ENCODE data around the gene GRIA1.
A peak's percentile ranks its signal among the peaks of the same experiment; 100 is the strongest.
"Not testable (repeated sequence)": the region's sequence is repeated elsewhere in the genome, so short reads cannot be mapped to it uniquely, and the experiment has no call there.

The GRIA1 gene

DNA sequence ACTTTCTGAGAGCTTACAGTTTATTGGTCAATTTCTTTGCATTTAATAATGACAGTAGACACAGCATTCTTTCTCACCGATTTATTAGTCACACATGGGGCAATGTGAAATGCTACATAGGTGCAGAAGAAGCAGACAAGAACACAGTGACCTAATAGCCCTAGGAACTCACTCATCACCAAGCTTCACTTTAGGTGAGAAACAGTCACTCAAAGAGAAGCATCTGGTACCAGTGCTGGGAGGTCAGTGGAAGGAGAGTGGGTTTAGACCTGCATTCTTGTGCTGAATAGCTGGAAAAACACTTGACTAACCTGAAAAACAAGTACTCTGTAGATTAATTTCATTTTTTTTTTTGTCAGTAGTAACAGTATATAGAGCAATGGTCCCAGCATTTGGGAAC is 179.6 kb downstream of the GRIA1 start:
- DNase-seq = no peak

DNA sequence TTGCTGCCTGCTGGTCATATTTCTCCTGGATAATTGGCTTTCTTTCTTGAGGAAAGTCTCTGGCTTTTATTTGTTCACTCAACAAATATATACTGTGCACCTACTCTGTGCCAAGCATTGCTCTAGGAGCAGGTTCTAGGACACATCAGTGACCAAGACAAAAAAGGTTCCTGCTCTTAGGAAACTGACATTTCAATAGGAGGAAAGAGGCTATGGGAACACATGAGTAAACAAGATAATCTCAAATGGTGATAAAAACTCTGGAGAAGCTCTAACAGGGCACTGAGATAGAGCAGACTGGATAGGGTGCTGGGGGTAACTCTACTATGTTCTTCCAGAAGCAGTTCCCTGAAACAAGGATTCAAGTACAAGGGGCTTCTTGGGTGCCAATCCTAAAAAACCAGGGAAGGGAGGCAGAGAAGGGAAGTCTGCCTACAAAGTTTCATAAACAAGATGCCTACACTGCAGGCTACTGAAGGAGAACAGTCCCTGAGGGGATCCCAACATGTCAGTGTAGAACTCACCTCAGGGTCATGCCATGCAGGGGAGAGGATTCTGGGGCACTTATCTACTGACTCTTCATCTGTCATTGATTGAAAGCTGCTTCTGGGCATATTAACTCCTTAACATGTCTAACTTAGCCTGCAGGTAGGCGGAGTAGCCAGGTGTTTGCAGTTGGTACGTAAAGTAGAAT is 181.3 kb downstream of the GRIA1 start:
- no peak for DNase-seq

DNA sequence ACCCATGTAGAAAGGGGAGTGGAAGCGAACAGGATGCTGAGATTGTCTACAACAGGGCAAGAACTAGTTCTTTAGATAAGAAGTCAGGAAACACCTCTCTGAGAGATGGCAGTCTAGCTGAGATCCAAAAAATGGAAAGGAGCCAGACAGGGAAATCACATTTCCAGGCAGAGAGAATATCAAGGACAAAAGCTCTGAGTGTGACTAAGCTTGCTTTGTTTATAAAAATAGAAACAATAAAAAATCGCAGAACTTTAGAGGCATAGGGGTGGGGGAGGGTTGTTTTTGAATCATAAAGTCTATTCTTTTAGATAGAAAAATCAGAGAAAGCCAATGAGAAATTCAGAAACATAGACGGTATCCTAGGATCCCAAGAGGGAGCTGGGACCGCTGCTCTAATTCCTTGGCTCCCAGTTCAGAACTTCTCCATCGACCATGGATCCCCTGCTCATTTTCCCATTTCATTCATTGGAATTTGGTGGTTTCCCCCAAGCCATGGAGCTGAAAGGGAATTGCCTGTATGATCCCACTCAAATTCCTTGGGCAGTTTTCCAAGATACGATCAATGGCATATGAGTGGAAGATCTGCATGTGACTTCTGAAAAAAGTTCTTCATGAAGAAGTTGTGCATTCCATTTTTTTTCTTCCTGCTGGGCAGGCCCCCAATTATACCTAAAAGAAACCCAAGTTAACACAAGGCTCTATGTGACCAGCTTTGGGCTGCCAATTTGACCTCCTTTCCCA is 182.0 kb downstream of the GRIA1 start:
- no peak for DNase-seq

DNA sequence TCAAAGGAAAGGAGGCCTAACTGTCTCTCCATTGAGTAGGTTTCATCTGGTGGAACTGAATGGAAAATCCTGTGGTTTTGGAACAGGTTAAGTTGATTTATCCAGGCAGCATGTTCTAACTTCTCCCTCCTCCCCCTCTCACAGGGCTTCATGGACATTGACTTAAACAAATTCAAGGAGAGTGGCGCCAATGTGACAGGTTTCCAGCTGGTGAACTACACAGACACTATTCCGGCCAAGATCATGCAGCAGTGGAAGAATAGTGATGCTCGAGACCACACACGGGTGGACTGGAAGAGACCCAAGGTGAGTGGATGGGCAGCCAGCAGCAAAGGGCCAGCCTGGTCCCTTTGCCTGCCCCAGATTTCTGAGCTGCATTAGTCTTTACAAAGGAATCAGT is 183.9 kb downstream of the GRIA1 start:
- DNase-seq = no peak

DNA sequence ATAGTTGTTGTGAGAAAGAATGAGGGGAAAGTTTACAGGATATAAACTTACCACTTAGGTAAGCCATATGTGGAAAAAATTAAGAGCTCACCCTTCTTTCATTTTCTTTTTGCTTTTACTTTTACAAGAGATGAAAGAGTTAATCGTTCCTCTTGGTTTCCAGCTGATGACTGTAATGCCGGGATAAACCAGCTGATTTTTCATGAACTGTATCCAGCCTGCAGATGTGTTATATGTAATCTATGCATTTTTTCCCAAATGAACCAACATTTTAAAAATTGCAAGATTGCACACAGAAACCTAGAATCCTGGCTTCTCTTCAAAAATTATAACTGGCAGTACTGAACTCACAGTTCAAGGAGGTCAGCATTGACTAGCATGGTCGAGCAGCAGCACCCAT is 185.9 kb downstream of the GRIA1 start:
- no peak for DNase-seq

DNA sequence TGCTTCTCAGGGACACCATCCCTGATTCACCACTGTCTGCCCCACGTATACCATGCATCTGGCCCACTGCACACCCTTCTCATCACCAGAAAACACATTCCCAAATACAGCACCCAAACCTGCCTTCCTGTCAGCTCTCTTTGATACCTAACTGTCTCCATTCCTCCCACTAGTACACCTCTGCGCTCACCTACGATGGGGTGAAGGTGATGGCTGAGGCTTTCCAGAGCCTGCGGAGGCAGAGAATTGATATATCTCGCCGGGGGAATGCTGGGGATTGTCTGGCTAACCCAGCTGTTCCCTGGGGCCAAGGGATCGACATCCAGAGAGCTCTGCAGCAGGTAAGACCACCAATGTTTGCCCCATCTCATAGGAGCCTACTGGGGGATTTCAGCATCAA is 186.4 kb downstream of the GRIA1 start:
- no peak for DNase-seq

DNA sequence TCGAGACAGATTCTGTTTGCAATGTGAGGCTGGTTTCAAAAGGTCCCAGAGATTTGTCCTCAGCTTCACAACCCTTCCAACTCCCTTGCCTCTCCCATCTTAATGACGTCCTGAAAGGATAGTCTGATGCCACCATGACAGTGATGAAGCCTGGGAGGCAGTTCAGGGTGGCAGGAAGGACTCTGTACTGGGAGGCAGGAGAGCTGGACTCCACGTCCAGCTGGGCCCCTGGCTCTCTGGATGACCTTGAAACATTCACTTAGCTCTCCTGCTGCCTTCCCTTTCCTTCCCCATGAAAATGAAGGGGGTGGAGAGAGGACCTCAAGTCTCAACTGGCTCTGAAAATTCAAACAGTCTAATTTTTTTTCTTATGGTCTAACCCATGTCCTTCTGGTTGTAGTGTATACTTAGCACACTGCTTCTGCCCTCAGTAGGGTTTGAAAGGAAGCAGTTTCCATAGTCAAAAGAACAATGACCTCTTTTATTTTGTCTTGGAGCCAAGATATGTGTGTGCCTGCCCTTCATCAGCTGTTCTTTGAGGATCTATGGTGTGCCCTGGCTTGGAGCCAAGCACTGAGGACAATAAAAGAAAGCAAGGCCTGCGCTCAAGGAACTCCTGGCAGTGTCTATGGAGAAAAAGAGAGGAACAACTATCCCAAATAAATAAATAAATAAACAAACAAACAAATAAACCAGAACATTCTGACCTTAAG is 188.3 kb downstream of the GRIA1 start:
- DNase-seq = no peak

DNA sequence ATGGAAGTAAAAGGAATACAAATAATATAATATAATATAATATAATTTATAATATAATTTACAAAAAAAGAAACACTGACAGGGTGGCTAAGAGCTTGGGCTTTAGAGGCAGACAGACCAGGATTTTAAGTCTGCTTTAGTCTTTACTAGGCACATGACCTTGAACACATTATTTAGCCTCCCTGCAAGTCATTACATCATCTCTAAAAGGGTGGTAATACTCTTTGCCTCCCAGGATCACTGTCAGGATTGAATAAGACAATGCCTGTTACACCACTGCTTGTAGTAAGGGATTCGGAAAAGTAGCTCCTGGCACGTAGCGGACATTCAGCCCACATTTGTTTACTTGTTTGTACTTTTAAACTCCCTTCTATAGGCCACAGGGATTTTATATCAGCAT is 199.8 kb downstream of the GRIA1 start:
- DNase-seq = no peak

DNA sequence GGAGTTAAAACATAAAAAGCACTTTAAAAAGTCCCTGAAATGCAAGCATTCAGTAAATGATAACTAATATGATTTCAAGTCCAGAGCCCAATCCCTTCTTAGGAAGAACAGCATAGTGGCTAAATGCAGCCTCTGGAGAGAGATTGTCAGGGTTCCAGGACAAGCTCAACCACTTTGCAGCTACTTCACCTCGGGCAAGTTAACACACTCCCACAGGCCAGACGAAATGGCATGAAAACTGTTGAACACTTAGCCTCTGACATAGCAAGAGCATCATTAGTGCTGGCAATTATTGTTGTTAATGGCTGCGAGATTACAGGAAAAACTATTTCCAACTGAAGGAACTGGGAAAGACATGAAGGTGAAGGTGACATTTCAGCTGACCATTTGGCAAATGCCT is 205.8 kb downstream of the GRIA1 start:
- DNase-seq = no peak

DNA sequence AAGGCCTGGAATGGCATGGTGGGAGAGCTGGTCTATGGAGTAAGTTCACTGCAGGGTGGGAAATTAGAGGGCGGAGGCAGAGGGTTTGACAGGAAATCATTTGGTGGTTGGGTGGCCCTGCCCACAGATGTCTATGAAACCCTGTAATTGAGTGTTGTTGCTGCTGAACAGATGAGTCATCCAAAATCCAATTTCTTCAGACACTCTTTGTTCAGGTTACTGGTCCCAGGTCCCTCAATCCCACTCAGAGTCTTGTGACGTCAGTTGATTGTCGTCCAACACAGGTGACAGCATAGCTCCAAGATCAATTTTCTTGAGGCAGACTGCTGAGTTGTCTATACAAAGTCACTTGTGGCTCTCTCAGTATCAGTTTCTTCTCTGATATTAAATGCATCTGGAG is 208.6 kb downstream of the GRIA1 start:
- no peak for DNase-seq

DNA sequence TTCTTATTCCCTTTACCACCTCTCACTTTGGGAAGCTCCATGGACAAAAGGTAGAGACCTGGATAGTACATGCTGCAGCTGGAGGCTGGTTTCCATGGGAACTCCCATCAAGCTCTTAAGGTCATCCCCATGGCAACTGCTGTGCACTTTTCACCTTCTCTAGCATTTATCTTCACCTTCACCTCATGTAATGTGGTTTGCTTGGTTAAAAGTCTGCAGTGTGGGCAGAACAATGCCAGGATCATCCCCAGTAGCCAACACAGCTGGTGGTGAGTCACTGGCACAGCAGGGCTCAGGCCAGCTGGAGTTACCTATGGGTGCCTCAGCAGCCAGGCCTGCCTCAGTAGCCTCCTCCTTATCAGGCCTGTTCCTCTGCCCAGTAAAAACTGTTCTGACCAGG is 210.5 kb downstream of the GRIA1 start:
- no peak for DNase-seq

DNA sequence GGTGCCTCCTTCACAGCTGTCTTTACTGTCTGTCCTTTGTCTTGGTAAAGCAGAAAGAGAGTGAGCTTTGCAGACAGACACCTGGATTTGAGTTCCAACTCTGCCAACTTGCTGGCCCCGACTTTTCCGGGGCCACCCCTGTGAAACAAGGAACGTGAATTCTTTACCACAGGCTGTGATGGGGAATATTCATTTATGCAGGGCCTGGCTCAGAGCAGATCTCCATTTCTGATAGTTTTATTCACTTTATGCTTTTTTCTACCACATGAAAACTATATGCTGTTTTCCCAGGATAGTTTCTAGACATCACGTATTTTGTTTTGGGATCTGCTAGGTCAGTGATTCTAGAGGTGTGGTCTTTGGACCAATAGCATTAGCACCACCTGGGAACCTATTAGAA is 211.8 kb downstream of the GRIA1 start:
- DNase-seq = no peak

DNA sequence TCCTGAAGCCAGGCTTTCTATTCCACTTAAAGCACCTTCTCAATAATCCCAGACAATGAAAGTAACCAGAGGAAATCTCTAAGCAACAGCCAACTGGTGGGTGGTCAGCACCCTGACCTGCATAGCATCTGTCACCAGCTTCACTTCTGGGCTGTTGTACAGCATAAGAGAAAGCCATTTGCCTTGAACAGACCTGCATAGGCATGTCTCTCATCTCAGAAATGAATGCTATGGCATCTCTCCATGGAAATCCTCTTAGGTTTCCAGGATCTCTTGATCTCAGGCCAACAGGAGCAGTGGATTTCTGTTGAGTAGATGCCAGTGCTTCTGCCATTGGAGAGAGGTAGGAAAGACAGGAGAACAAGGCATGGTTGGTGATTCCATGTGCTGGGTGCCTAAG is 213.6 kb downstream of the GRIA1 start:
- DNase-seq = peak in 1 of 2 experiments; percentile 30

DNA sequence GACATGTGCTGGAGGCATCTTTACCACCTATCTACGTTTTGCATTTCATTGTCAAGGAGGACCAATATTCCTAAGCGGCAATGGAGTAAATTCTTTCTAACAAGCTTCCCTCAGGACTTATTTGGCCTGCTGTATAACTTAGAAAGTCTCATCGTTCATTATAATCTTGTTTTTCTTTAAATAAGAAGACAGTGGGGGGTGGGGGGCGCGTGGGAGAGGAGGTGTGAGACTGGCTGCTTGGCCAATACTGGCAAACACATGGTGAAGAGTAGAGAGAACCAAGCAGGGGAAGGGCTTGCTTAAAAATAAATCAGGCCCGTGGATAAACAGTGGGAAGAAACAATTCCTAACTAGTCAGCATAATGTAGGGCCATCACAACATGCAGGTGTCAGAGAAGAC is 217.2 kb downstream of the GRIA1 start:
- no peak for DNase-seq

DNA sequence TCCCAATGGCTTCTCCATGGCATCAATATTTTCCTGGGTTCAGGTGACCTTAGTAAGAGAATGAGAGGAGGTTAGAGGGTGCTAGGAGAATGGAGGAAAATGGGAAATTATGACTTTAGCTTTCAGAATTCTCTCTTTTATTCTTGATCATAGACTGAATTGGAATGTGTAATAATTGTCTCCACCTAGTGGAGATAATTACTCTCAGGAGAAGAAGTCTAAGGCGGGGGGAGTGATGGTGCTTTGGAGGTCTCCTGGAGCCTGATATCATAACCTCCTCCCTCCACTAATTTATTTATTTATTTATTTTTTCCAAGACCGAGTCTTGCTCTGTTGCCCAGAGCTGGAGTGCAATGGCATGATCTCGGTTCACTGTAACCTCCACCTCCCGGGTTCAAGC is 221.3 kb downstream of the GRIA1 start:
- DNase-seq = no peak

DNA sequence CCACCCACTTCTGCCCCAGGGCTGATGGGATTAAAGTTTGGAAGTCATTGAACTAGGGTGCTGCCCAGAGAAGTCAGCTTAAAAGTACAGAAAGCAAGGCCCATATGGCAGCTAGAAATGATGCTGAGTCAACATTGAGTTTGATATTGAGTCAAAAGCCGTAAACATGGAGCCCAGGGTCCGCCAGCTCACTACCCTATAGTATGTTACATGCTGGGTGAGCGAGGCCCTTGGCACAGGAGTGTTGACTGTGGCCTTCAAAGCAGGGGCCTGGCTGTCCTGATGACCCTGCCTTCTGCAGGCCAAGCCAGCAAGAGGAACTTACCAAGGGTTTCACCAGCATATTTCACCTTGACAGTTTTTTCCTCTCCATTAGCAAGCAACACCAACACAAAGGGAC is 222.5 kb downstream of the GRIA1 start:
- no peak for DNase-seq

DNA sequence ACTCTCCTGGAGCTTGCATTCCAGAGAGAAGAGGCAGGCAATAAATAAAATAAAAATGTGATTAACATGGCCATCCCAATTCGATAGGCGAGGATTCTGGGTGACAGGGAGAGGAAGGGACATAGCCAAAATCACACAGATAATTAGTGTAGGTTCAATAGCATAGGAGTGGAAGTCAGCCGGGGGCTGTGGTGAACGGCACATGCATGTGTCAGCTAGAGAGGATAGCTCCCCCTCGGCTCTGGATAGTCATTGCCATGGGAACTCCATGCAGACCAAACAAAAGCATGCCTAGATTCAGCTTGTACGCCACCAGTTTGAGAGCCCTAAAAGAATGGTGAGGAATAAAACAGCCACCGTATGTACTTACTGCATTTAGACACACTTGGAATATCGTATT is 223.5 kb downstream of the GRIA1 start:
- no peak for DNase-seq

DNA sequence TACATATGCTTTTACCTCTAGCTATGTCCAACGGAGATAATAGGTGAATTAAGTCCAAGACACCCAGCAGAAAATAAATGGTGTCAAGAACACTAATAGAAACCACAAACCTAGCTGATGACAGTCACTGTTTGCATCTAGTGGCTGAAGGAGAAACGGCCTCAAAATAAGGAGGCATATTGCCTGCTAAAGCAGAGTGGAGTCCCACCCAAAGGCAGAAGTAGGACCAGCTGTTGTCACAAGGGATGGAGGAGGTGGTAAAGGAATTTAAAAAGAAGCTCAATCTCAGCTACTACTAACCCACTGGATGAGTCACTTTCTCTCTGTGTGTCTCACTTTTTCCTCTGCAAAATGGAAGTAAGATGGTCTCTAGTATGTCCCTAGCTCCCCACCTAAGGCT is 224.3 kb downstream of the GRIA1 start:
- DNase-seq = no peak

DNA sequence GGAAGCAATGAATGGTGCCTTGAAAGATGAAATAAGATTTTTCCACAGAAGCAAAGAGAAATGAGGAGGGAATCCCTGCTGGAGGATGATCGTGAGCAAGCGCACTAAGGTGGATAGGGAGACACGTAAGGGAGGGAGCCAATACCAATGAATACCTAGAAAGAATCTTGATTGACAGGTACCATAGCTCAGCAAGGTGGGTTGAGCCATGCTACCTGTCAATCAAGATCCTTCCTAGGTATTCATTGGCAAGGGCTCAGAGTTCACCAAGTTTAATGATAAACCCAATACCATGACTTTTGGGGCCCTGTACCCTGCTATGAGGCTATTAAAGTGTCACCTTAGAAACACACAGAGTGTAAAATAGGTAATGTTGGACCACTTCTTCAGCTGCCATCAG is 226.8 kb downstream of the GRIA1 start:
- no peak for DNase-seq

DNA sequence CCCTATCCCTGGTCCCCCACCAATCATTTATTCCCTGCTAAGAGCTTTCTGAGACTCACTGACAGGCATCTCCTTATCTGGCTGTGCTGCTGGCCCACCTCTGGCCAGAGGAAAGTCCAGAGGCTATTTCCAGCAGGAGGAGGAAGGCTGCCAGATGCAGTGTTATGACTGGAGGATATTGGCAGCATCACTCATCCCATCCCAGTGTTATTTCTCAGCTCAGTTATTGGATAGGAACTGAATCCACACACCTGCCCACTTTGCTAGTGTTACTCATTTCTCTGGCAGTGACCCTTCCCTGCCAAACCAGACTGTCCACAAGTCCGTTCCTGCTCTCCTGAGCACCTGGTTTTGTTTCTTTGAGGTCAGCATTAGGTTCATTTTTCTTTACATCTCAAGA is 228.2 kb downstream of the GRIA1 start:
- DNase-seq = no peak

DNA sequence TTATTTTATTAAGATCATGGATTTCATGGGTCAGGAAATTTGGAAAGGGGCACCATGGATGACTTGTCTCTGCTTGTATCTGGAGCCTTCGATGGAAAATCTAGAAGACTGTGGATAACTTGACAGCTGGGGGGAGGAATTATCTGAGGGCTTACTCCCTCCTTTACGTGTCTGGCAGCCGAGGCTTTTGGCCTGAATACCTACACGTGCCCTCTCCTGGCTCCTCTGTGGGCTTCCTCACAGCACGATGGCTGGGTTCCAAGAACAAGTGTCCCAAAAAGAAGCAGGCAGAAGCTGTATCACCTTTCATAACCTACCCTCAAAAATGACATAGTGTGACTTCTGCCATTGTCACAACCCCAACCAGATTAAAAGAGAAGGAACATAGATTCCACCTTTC is 228.9 kb downstream of the GRIA1 start:
- no peak for DNase-seq

DNA sequence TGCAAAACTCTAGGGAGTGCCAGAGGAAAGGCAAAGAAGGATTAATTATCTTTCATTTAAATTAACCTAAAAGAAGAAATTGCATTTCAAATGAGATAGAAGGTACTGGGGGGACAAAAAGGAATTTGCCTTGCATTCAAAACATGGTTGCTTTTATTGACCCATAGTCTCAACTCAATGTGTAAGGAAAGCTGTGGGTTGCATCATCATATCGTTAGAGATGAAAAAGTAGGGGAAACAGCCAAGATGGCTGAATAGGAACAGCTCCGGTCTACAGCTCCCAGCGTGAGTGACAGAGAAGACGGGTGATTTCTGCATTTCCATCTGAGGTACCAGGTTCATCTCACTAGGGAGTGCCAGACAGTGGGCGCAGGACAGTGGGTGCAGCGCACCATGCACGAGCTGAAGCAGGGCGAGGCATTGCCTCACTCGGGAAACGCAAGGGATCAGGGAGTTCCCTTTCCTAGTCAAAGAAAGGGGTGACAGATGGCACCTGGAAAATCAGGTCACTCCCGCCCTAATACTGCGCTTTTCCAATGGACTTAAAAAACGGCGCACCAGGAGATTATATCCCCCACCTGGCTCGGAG is 232.6 kb downstream of the GRIA1 start:
- DNase-seq = not testable (repeated sequence)

DNA sequence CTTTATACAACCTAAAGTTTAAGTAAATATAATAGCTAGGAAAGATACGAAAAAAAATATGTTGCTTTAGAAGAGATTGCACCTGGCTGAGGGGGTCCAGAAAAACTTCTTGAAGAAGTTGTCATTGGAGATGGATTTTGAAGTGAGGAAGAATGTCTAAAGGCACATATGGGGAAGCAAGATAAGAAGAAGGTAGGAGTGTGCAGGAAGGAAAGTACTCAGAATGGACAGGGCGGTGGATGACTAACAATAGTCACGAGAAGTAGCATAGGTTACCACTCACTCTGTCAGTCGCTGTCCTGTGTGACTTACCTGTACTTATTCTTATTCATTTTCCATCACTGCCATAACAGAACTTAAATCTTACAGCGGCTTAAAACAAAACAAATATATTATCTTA is 251.6 kb downstream of the GRIA1 start:
- DNase-seq = no peak

DNA sequence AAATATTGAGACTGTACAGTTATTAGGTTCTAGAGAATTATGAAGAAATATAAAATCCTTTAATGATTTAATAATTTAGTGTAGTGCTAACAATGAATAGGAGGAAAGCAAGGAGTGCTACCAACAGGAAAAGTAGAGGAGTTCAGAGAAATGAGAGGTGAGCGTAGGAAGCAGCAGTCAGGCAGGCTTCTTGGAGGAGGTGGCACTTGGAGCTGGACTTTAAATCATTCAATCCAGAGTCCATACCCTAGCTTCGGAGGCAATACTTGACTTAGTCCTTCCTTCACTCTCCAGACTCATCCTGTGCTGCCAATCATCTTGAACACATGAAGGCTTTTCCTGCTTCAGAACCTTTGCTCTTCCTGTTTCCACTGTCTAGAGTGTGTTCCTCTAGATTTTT is 254.3 kb downstream of the GRIA1 start:
- DNase-seq = no peak

All from NCI-H446 (cell line).